OCI-LY7 (cell line): ENCODE data around the gene TBC1D21. TPM values are rescaled to one million over a fixed set of nuclear protein-coding genes. Genes with fewer than 3 reads are reported as not detected.

Source experiments
- BruUV-seq: library from RNA; stranded (reverse); fragments of 400-500 nt; replicated peaks from 2 replicates; lab custom pipeline; 2021; lab: Mats Ljungman, UMichigan
- CTCF ChIA-PET: fragments of 300-600 bp; sonication (Branson Sonifier 250); formaldehyde crosslinking; loops from one replicate; lab custom pipeline; 2022; ENCODE audit warnings: antibody characterized with exemption; ENCODE audit not compliant: unreplicated experiment; lab: Charles Lee
- POLR2A ChIA-PET: fragments of 300-600 bp; sonication (Branson Sonifier 250); formaldehyde crosslinking; loops from one replicate; lab custom pipeline; 2022; ENCODE audit warnings: antibody characterized with exemption; lab: Charles Lee
- DNase-seq: peaks from one replicate; pipeline ENCODE4 v3.0.0-alpha.2; 2015; ENCODE audit warnings: low spot score
- H2AFZ ChIP-seq: fragments of 200-600 bp; sonication (generic), shearing (Covaris generic); 2 replicates; pipeline ENCODE4 v1.6.1; 2014; ENCODE audit warnings: mild to moderate bottlenecking, antibody characterized with exemption, low read length, moderate library complexity
- H3K27ac ChIP-seq: fragments of 200-600 bp; sonication (generic); 2 replicates; pipeline ENCODE4 v1.5.1; 2014; ENCODE audit warnings: mixed run types, low read depth, mild to moderate bottlenecking, moderate library complexity, low read length, inconsistent platforms; ENCODE audit not compliant: poor library complexity, severe bottlenecking
- H3K36me3 ChIP-seq: fragments of 200-600 bp; sonication (generic); 2 replicates; pipeline ENCODE4 v1.6.1; 2014; ENCODE audit warnings: mild to moderate bottlenecking, antibody characterized with exemption, low read length, moderate library complexity, mixed read lengths; ENCODE audit not compliant: insufficient read depth
- H3K4me1 ChIP-seq: fragments of 200-600 bp; sonication (generic); 2 replicates; pipeline ENCODE4 v1.5.1; 2014; ENCODE audit warnings: mild to moderate bottlenecking, low read length; ENCODE audit not compliant: insufficient read depth, poor library complexity, severe bottlenecking
- H3K4me2 ChIP-seq: fragments of 200-600 bp; sonication (generic); 2 replicates; pipeline ENCODE4 v1.6.1; 2014; ENCODE audit warnings: mild to moderate bottlenecking, low read length
- H3K4me3 ChIP-seq: fragments of 200-600 bp; sonication (generic); 2 replicates; pipeline ENCODE4 v1.5.1; 2014; ENCODE audit warnings: mild to moderate bottlenecking, low read depth, low read length; ENCODE audit not compliant: poor library complexity, severe bottlenecking
- H3K79me2 ChIP-seq: fragments of 200-600 bp; sonication (generic); 2 replicates; pipeline ENCODE4 v1.6.1; 2016; ENCODE audit warnings: low read depth, mild to moderate bottlenecking, low read length, moderate library complexity, mixed read lengths; ENCODE audit not compliant: insufficient read depth
- H3K9me2 ChIP-seq: fragments of 200-600 bp; sonication (generic); 2 replicates; pipeline ENCODE4 v1.6.1; 2016; ENCODE audit warnings: mild to moderate bottlenecking, low read length, mixed read lengths; ENCODE audit not compliant: insufficient read depth
- H3K9me3 ChIP-seq: fragments of 200-600 bp; sonication (generic); 2 replicates; pipeline ENCODE4 v1.6.1; 2014; ENCODE audit warnings: mild to moderate bottlenecking, mixed run types, low read length, mixed read lengths
- H4K20me1 ChIP-seq: fragments of 200-600 bp; sonication (generic); 2 replicates; pipeline ENCODE4 v1.6.1; 2014; ENCODE audit warnings: mild to moderate bottlenecking, antibody characterized with exemption, low read length, moderate library complexity, mixed read lengths; ENCODE audit not compliant: insufficient read depth
- EZH2phosphoT487 ChIP-seq: fragments of 200-600 bp; sonication (generic); IDR thresholded peaks from 2 replicates; pipeline ENCODE4 v1.6.1; 2018; ENCODE audit warnings: low read depth, borderline replicate concordance, mild to moderate bottlenecking, mixed run types, antibody characterized with exemption, low read length, moderate library complexity, mixed read lengths
- intact Hi-C: fragments of 100-400 bp; cut with micrococcal nuclease; formaldehyde crosslinking; loops from one replicate; pipeline ENCODE4 v1.10.0; 2022; ENCODE audit not compliant: unreplicated experiment
- total RNA-seq, 2 experiments: library from RNA; depleted of rRNA in 1 of 2; stranded (reverse); fragments of >200 nt in 1 of 2; shearing (Covaris generic) in 1 of 2; gene quantifications; 2 replicates each; pipeline ENCODE4 v1.2.3, GENCODE V29; 2014 to 2022
- TF ChIP-seq, protein P1 (sequence below): fragments of 200-600 bp; sonication (generic); conservative IDR thresholded peaks from 2 replicates; pipeline ENCODE4 v1.5.1; 2014; ENCODE audit warnings: mild to moderate bottlenecking, antibody characterized with exemption, low read length, moderate library complexity, mixed read lengths

Gene TBC1D21
- total RNA-seq, 2 experiments from 2014 or later = not detected

DNA sequence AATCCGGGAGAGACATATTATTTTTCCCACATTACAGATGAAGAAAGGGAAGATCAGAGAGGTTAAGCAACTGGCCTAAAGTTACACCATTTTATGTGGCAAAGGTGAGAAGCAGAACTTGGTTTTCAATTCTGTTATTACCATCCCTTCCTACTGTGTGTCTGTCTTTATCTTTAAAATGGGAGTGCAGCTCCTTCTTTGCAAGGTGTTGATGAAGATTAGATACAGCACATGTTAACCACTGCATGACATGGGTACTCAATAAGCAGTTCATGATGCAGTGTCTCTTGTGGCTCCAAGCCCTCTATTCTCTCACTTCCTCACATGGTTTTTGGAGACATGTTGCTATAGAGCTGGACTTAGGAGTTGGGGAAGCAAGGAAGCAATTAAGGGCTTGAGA, 23.1 kb upstream of the TBC1D21 start:
- no peaks in the 10 kb centered on the region for H4K20me1 ChIP-seq
- no peak overlapping the region for H3K4me3 ChIP-seq
- no peak overlapping the region for H3K4me2 ChIP-seq
- H3K36me3 ChIP-seq = no peaks in the 10 kb centered on the region
- H3K27ac ChIP-seq = no peak overlapping the region
- H2AFZ ChIP-seq = no peak overlapping the region
- DNase-seq = no peak
- no peaks in the 10 kb centered on the region for H3K79me2 ChIP-seq
- H3K9me2 ChIP-seq = no peaks in the 10 kb centered on the region
- ChIA-PET POLR2A (no interaction called here), CTCF (no interaction called here)
- TF ChIP-seq, protein P1, sequence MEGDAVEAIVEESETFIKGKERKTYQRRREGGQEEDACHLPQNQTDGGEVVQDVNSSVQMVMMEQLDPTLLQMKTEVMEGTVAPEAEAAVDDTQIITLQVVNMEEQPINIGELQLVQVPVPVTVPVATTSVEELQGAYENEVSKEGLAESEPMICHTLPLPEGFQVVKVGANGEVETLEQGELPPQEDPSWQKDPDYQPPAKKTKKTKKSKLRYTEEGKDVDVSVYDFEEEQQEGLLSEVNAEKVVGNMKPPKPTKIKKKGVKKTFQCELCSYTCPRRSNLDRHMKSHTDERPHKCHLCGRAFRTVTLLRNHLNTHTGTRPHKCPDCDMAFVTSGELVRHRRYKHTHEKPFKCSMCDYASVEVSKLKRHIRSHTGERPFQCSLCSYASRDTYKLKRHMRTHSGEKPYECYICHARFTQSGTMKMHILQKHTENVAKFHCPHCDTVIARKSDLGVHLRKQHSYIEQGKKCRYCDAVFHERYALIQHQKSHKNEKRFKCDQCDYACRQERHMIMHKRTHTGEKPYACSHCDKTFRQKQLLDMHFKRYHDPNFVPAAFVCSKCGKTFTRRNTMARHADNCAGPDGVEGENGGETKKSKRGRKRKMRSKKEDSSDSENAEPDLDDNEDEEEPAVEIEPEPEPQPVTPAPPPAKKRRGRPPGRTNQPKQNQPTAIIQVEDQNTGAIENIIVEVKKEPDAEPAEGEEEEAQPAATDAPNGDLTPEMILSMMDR = no peak
- TF ChIP-seq EZH2phosphoT487 = no peak
- intact Hi-C loops = no loop called here
- no peaks in the 10 kb centered on the region for H3K4me1 ChIP-seq
- BruUV-seq = no TSS peak
- H3K9me3 ChIP-seq = no peaks in the 10 kb centered on the region

DNA sequence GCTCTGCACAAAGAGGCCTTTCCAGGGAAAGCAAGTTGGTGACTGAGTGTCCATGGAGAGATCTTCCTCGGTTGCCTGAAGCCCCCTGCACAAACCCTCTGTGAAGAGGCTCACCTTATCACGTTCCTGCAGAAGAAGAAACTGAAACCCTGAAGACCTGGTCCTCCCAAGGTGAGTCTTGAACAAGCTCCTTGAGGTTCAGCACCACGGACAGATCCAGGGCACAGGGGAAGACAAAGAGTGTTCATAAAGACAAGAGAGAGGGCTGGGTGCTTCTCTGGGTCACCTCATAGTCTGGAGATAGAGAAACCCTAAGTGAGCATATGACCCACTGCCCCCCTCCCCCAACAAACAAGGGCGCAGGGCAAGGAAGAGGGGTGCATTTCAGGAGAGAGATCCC, 21.7 kb upstream of the TBC1D21 start:
- no TSS peak for BruUV-seq
- no peak for TF ChIP-seq EZH2phosphoT487
- TF ChIP-seq, protein P1 = no peak
- DNase-seq = peak; percentile 53

DNA sequence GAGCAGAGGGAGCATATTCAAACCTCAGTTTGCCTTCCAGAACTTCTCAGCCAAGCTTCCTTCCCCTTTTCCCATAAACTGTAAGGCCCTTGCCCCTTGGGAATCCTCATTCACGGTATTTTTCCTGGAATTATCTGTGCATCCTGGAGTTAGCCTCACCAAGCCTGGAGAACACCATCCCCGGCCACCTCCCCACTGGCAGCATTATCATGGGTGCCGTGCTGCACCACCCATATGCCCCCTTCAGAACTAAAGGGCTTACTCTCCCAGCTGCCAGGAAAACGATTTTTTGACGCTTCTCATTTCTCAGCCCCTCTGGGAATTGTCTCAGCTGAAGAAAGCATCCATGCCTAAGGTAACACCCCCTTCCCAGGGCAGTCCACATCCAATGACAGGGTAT, 20.9 kb upstream of the TBC1D21 start:
- H2AFZ ChIP-seq = no peak overlapping the region
- no peaks in the 10 kb centered on the region for H3K79me2 ChIP-seq
- H4K20me1 ChIP-seq = no peaks in the 10 kb centered on the region
- intact Hi-C loops = no loop called here
- DNase-seq = no peak
- H3K9me2 ChIP-seq = no peaks in the 10 kb centered on the region
- BruUV-seq = no TSS peak
- no peak for TF ChIP-seq EZH2phosphoT487
- TF ChIP-seq, protein P1 = no peak
- no peaks in the 10 kb centered on the region for H3K9me3 ChIP-seq
- ChIA-PET CTCF (no interaction called here), POLR2A (no interaction called here)
- H3K4me1 ChIP-seq = no peaks in the 10 kb centered on the region
- H3K36me3 ChIP-seq = no peaks in the 10 kb centered on the region
- no peak overlapping the region for H3K4me2 ChIP-seq
- no peak overlapping the region for H3K4me3 ChIP-seq
- H3K27ac ChIP-seq = no peak overlapping the region

More for the DNA sequence above, 21.7 kb upstream of the TBC1D21 start:
- ChIA-PET POLR2A (no interaction called here), CTCF (no interaction called here)
- no peak overlapping the region for H3K4me3 ChIP-seq
- H3K27ac ChIP-seq = no peak overlapping the region
- no peaks in the 10 kb centered on the region for H3K9me2 ChIP-seq
- no peak overlapping the region for H2AFZ ChIP-seq
- no peaks in the 10 kb centered on the region for H3K79me2 ChIP-seq
- H3K4me1 ChIP-seq = no peaks in the 10 kb centered on the region
- intact Hi-C loops = no loop called here
- no peaks in the 10 kb centered on the region for H4K20me1 ChIP-seq
- no peaks in the 10 kb centered on the region for H3K9me3 ChIP-seq
- H3K36me3 ChIP-seq = no peaks in the 10 kb centered on the region
- H3K4me2 ChIP-seq = no peak overlapping the region
